ENCODE data around the gene CRLF1.
"Not testable (repeated sequence)": the region's sequence is repeated elsewhere in the genome, so short reads cannot be mapped to it uniquely, and the experiment has no call there.

Gene CRLF1

GRCh38 chr19:18592732-18593131, 13.9 kb downstream of the CRLF1 start:
- not testable (repeated sequence) for DNase-seq (ENCODE audit: low read depth)

- DNase-seq (ENCODE audit: low read depth), result no peak
Observed at GRCh38 chr19:18591735-18592385, 14.7 kb downstream of the CRLF1 start.

- DNase-seq (ENCODE audit: low read depth), result no peak
Observed at GRCh38 chr19:18590273-18591272, 16.0 kb downstream of the CRLF1 start.

GRCh38 chr19:18589380-18590272, 17.0 kb downstream of the CRLF1 start:
- DNase-seq (ENCODE audit: low read depth), result peak; percentile 26

- DNase-seq (ENCODE audit: low read depth), result peak; percentile 30
Observed at GRCh38 chr19:18588611-18589379, 17.8 kb downstream of the CRLF1 start, which contains the start of gene REX1BD. Gene REX1BD (plus strand): TSS chr19:18588798. CDS start chr19:18588802, 4 bp downstream.

- no peak for DNase-seq (ENCODE audit: low read depth)
Observed at GRCh38 chr19:18587962-18588610, 18.5 kb downstream of the CRLF1 start.

- DNase-seq (ENCODE audit: low read depth), result no peak
Observed at GRCh38 chr19:18587561-18587960, 19.0 kb downstream of the CRLF1 start.

GRCh38 chr19:18586306-18586705, 20.3 kb downstream of the CRLF1 start:
- DNase-seq (ENCODE audit: low read depth), result no peak

GRCh38 chr19:18580311-18580710, 26.3 kb downstream of the CRLF1 start:
- DNase-seq (ENCODE audit: low read depth), result no peak

GRCh38 chr19:18577365-18577914, 29.2 kb downstream of the CRLF1 start:
- DNase-seq (ENCODE audit: low read depth), result no peak

GRCh38 chr19:18576383-18576782, 30.2 kb downstream of the CRLF1 start:
- no peak for DNase-seq (ENCODE audit: low read depth)

- DNase-seq (ENCODE audit: low read depth), result no peak
Observed at GRCh38 chr19:18574691-18575291, 31.8 kb downstream of the CRLF1 start.

GRCh38 chr19:18571564-18572344, 34.8 kb downstream of the CRLF1 start, which contains the start of gene UBA52:
Gene UBA52 (plus strand): TSS chr19:18571857. CDS start chr19:18573301, 1,444 bp downstream.
- peak; percentile 79 for DNase-seq (ENCODE audit: low read depth)

- no peak for DNase-seq (ENCODE audit: low read depth)
Observed at GRCh38 chr19:18568367-18568766, 38.2 kb downstream of the CRLF1 start.

- DNase-seq (ENCODE audit: low read depth), result no peak
Observed at GRCh38 chr19:18566953-18567352, 39.6 kb downstream of the CRLF1 start.

- no peak for DNase-seq (ENCODE audit: low read depth)
Observed at GRCh38 chr19:18562086-18562485, 44.5 kb downstream of the CRLF1 start.

GRCh38 chr19:18559685-18560084, 46.9 kb downstream of the CRLF1 start:
- no peak for DNase-seq (ENCODE audit: low read depth)

- no peak for DNase-seq (ENCODE audit: low read depth)
Observed at GRCh38 chr19:18558604-18559003, 48.0 kb downstream of the CRLF1 start.

GRCh38 chr19:18558202-18558555, 48.4 kb downstream of the CRLF1 start:
- no peak for DNase-seq (ENCODE audit: low read depth)
